ENCODE data around the gene PCDHB10.

GRCh38 chr5:141234109-141234667 is 42.0 kb downstream of the PCDHB10 start:
- TF ChIP-seq CTCF (conservative IDR thresholded peaks at IDR 0.05 in 1 of 2, IDR thresholded peaks at IDR 0.05 in 1 of 2; ENCODE audit: extremely low read depth in 1 of 2, insufficient read depth in 1 of 2, low read depth in 1 of 2, low read length in 2 of 2) (peak in 1 of 2 donors; percentile 17), EZH2 (IDR thresholded peaks at IDR 0.05; ENCODE audit: borderline replicate concordance, low read length) (no peak)

All from mammary epithelial cell (primary cell).